ENCODE measurements around the gene CASTOR1.

Gene CASTOR1

GRCh38 chr22:30318799-30319419 lies 29.6 kb upstream of the CASTOR1 start:
- no peak for DNase-seq (ENCODE audit: low spot score)

GRCh38 chr22:30317778-30318177 lies 28.5 kb upstream of the CASTOR1 start:
- no peak for DNase-seq (ENCODE audit: low spot score)

- DNase-seq (ENCODE audit: low spot score): no peak
These were observed 26.8 kb upstream of the CASTOR1 start for GRCh38 chr22:30315962-30316576.

GRCh38 chr22:30314915-30315314 lies 25.6 kb upstream of the CASTOR1 start:
- no peak for DNase-seq (ENCODE audit: low spot score)

- no peak for DNase-seq (ENCODE audit: low spot score)
These were observed 24.4 kb upstream of the CASTOR1 start for GRCh38 chr22:30313527-30314363.

GRCh38 chr22:30312053-30312452 lies 22.7 kb upstream of the CASTOR1 start:
- DNase-seq (ENCODE audit: low spot score): no peak

GRCh38 chr22:30310881-30311771 lies 21.8 kb upstream of the CASTOR1 start:
- DNase-seq (ENCODE audit: low spot score): no peak

- no peak for DNase-seq (ENCODE audit: low spot score)
These were observed 20.8 kb upstream of the CASTOR1 start for GRCh38 chr22:30309951-30310741.

- DNase-seq (ENCODE audit: low spot score): no peak
These were observed 19.4 kb upstream of the CASTOR1 start for GRCh38 chr22:30308518-30309230.

- DNase-seq (ENCODE audit: low spot score): no peak
These were observed 18.8 kb upstream of the CASTOR1 start for GRCh38 chr22:30308093-30308492.

GRCh38 chr22:30307041-30307574 lies 17.8 kb upstream of the CASTOR1 start:
- DNase-seq (ENCODE audit: low spot score): no peak

- no peak for DNase-seq (ENCODE audit: low spot score)
These were observed 17.3 kb upstream of the CASTOR1 start for GRCh38 chr22:30306627-30307011.

GRCh38 chr22:30305906-30306626 lies 16.8 kb upstream of the CASTOR1 start:
- no peak for DNase-seq (ENCODE audit: low spot score)

- DNase-seq (ENCODE audit: low spot score): no peak
These were observed 16.2 kb upstream of the CASTOR1 start for GRCh38 chr22:30305519-30305905.

GRCh38 chr22:30304495-30305244 lies 15.4 kb upstream of the CASTOR1 start:
- DNase-seq (ENCODE audit: low spot score): no peak

- DNase-seq (ENCODE audit: low spot score): no peak
These were observed 13.5 kb upstream of the CASTOR1 start for GRCh38 chr22:30302810-30303138.

GRCh38 chr22:30301995-30302809 lies 12.9 kb upstream of the CASTOR1 start:
- no peak for DNase-seq (ENCODE audit: low spot score)

- no peak for DNase-seq (ENCODE audit: low spot score)
These were observed 10.0 kb upstream of the CASTOR1 start for GRCh38 chr22:30299322-30299721.

Measured in HuH-7 (cell line).